ENCODE measurements around the gene KLRC4. TPM values are rescaled to one million over a fixed set of nuclear protein-coding genes. Genes with fewer than 3 reads are reported as not detected.

The KLRC4 gene
- total and polyA plus RNA-seq, 2 donors (not counting 1 experiment from before 2014, with no cell fraction given), result not detected

DNA sequence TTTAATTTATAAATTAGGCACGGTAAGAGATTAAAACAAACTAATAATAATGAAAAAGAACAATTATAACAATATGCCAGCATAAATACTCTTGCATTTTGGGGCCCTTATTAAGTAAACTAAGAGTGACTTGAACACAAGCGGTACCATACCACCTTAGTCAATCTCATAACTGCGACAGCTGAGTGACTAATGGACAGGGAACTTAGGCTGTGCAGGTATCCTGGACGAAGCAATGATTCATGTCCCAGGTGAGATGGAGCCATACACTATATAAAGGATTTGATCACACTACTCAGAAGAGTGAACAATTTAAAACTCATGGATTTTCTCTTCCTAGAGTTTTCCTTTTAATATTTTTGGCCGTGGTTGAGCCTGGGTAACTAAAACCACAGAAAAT lies 4.3 kb downstream of the KLRC4 start:
- Histone ChIP-seq H3K9ac (ENCODE audit: low read length) (no peak overlapping the region), H4K20me1 (ENCODE audit: control insufficient read depth, insufficient read depth, low read length, poor library complexity, severe bottlenecking) (no peaks in the 10 kb centered on the region), H3K79me2 (ENCODE audit: control insufficient read depth, insufficient read depth, low read length) (no peaks in the 10 kb centered on the region), H3K36me3 (replicated peaks in 1 of 2; ENCODE audit: control extremely low read depth in 1 of 2, control insufficient read depth in 1 of 2, extremely low read depth in 1 of 2, insufficient read depth in 2 of 2, low read length in 1 of 2) (no peaks in the 10 kb centered on the region), H3K4me3 (ENCODE audit: control extremely low read depth in 1 of 5, extremely low read depth in 1 of 5, insufficient read depth in 1 of 5, low read depth in 2 of 5, low read length in 4 of 5) (no peak overlapping the region), H3K4me2 (replicated peaks; ENCODE audit: low read depth, low read length, poor library complexity, severe bottlenecking) (no peak overlapping the region), H3K4me1 (ENCODE audit: control insufficient read depth in 2 of 2, insufficient read depth in 2 of 2, low read length in 2 of 2) (peaks cover 10% of the 10 kb centered on the region in 2 donors), H3K27me3 (replicated peaks in 1 of 4; ENCODE audit: control extremely low read depth in 1 of 4, control insufficient read depth in 3 of 4, insufficient read depth in 4 of 4, low read length in 3 of 4) (no peaks in the 10 kb centered on the region), H3K27ac (ENCODE audit: low read length in 2 of 2) (no peak overlapping the region), H2AFZ (ENCODE audit: insufficient read depth, low read depth, low read length, poor library complexity, severe bottlenecking) (no peak overlapping the region), H3K9me3 (ENCODE audit: control extremely low read depth in 1 of 3, control insufficient read depth in 2 of 3, insufficient read depth in 1 of 3, low read length in 2 of 3) (peaks cover 0 to 3% (median 0%) of the 10 kb centered on the region in 3 donors)
- H3K27ac Mint-ChIP-seq, result no peak overlapping the region
- ChIA-PET POLR2A (no interaction called here), CTCF (no interaction called here)
- H3K4me3 Mint-ChIP-seq, result no peak overlapping the region
- H3K27me3 Mint-ChIP-seq, result peaks cover 19% of the 10 kb centered on the region
- no peak for ATAC-seq (ENCODE audit: low read depth)
- DNase-seq, result no peak
- H3K9me3 Mint-ChIP-seq (ENCODE audit: insufficient read depth), result no peaks in the 10 kb centered on the region
- H3K4me1 Mint-ChIP-seq, result peaks cover 7% of the 10 kb centered on the region
- TF ChIP-seq, protein P1, sequence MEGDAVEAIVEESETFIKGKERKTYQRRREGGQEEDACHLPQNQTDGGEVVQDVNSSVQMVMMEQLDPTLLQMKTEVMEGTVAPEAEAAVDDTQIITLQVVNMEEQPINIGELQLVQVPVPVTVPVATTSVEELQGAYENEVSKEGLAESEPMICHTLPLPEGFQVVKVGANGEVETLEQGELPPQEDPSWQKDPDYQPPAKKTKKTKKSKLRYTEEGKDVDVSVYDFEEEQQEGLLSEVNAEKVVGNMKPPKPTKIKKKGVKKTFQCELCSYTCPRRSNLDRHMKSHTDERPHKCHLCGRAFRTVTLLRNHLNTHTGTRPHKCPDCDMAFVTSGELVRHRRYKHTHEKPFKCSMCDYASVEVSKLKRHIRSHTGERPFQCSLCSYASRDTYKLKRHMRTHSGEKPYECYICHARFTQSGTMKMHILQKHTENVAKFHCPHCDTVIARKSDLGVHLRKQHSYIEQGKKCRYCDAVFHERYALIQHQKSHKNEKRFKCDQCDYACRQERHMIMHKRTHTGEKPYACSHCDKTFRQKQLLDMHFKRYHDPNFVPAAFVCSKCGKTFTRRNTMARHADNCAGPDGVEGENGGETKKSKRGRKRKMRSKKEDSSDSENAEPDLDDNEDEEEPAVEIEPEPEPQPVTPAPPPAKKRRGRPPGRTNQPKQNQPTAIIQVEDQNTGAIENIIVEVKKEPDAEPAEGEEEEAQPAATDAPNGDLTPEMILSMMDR (IDR thresholded peaks at IDR 0.05), result no peak
- no peak for TF ChIP-seq EZH2 (IDR thresholded peaks at IDR 0.05; ENCODE audit: borderline replicate concordance, insufficient read depth, low read depth, low read length, poor library complexity, severe bottlenecking)
- intact Hi-C loops (cut with micrococcal nuclease), result no loop called here
- no CpG with 5 or more reads among the region's 5 CpGs for WGBS (ENCODE audit: insufficient coverage)

DNA sequence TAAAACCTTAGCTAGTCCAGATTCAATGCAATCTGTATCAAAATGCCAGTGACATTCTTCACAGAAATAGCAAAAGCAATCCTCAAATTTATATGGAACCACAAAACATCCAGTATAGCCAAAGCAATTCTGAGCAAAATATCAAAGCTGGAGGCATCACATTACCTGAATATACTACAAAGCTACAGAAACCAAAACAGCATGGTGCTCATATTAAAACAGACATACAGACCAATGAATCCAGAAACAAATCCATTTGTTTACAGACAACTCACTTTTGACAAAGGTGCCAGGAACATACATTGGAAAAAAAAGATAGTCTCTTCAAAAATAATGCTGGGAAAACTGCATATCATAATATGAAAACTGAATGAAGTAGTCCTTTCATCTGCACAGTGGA lies 4.8 kb downstream of the KLRC4 start:
- Histone ChIP-seq H3K27me3 (replicated peaks in 1 of 4; ENCODE audit: control extremely low read depth in 1 of 4, control insufficient read depth in 3 of 4, insufficient read depth in 4 of 4, low read length in 3 of 4) (no peaks in the 10 kb centered on the region), H2AFZ (ENCODE audit: insufficient read depth, low read depth, low read length, poor library complexity, severe bottlenecking) (no peak overlapping the region), H3K79me2 (ENCODE audit: control insufficient read depth, insufficient read depth, low read length) (no peaks in the 10 kb centered on the region), H3K36me3 (replicated peaks in 1 of 2; ENCODE audit: control extremely low read depth in 1 of 2, control insufficient read depth in 1 of 2, extremely low read depth in 1 of 2, insufficient read depth in 2 of 2, low read length in 1 of 2) (no peaks in the 10 kb centered on the region), H3K9ac (ENCODE audit: low read length) (no peak overlapping the region), H3K4me3 (ENCODE audit: control extremely low read depth in 1 of 5, extremely low read depth in 1 of 5, insufficient read depth in 1 of 5, low read depth in 2 of 5, low read length in 4 of 5) (no peak overlapping the region), H3K4me2 (replicated peaks; ENCODE audit: low read depth, low read length, poor library complexity, severe bottlenecking) (no peak overlapping the region), H4K20me1 (ENCODE audit: control insufficient read depth, insufficient read depth, low read length, poor library complexity, severe bottlenecking) (no peaks in the 10 kb centered on the region), H3K27ac (ENCODE audit: low read length in 2 of 2) (no peak overlapping the region), H3K9me3 (ENCODE audit: control extremely low read depth in 1 of 3, control insufficient read depth in 2 of 3, insufficient read depth in 1 of 3, low read length in 2 of 3) (peaks cover 0 to 3% (median 0%) of the 10 kb centered on the region in 3 donors), H3K4me1 (ENCODE audit: control insufficient read depth in 2 of 2, insufficient read depth in 2 of 2, low read length in 2 of 2) (peaks cover 10% of the 10 kb centered on the region in 2 donors)
- no peak for ATAC-seq (ENCODE audit: low read depth)
- no peak overlapping the region for H3K4me3 Mint-ChIP-seq
- DNase-seq, result no peak
- H3K9me3 Mint-ChIP-seq (ENCODE audit: insufficient read depth), result no peaks in the 10 kb centered on the region
- H3K27me3 Mint-ChIP-seq, result peaks cover 23% of the 10 kb centered on the region
- POLR2A ChIA-PET, result no interaction called here
- intact Hi-C loops (cut with micrococcal nuclease), result no loop called here
- CTCF ChIA-PET, result no interaction called here
- TF ChIP-seq, protein P1 (IDR thresholded peaks at IDR 0.05), result no peak
- TF ChIP-seq EZH2 (IDR thresholded peaks at IDR 0.05; ENCODE audit: borderline replicate concordance, insufficient read depth, low read depth, low read length, poor library complexity, severe bottlenecking), result no peak
- H3K27ac Mint-ChIP-seq, result no peak overlapping the region
- H3K4me1 Mint-ChIP-seq, result peaks cover 7% of the 10 kb centered on the region

Measured in B cell (primary cell).